Psoas muscle (tissue), 8 donors: ENCODE measurements around the gene FOSL1. TPM values are rescaled to one million over a fixed set of nuclear protein-coding genes. Genes with fewer than 3 reads are reported as not detected.

Source experiments
- ATAC-seq, 4 donors: fragments of 200-7000 bp; cut with Tn5 transposase; one replicate each; pipeline ENCODE4 v1.9.1; 2020; ENCODE audit warnings: moderate library complexity in 3 of 4, mild to moderate bottlenecking in 2 of 4
- DNase-seq, 2 donors: peaks; one replicate each; pipeline ENCODE4 v3.0.0-alpha.2; 2020
- H3K27ac ChIP-seq: fragments of 200-600 bp; one replicate; pipeline ENCODE4 v1.8.0; 2022
- H3K27me3 ChIP-seq, 3 donors: fragments of 200-600 bp in 1 of 3; one replicate each; pipeline versions ENCODE4 v1.6.1 to v1.8.0; 2013 to 2022; ENCODE audit warnings: low read length in 2 of 3, mild to moderate bottlenecking in 2 of 3, moderate library complexity in 1 of 3; ENCODE audit not compliant: insufficient read depth in 3 of 3
- H3K36me3 ChIP-seq, 2 donors: fragments of 200-600 bp in 1 of 2; one replicate each; pipeline versions ENCODE4 v1.6.1 to v1.8.0; 2013 to 2022; ENCODE audit warnings: low read depth in 1 of 2, mild to moderate bottlenecking in 1 of 2, moderate library complexity in 1 of 2; ENCODE audit not compliant: insufficient read depth in 1 of 2
- H3K4me1 ChIP-seq: fragments of 200-600 bp; one replicate; pipeline ENCODE4 v1.8.0; 2022
- H3K4me3 ChIP-seq: fragments of 200-600 bp; one replicate; pipeline ENCODE4 v1.8.0; 2022; ENCODE audit warnings: mild to moderate bottlenecking
- H3K9me3 ChIP-seq: fragments of 200-600 bp; one replicate; pipeline ENCODE4 v1.8.0; 2022
- WGBS, 3 donors: extraction: QIAGEN DNeasy Blood & Tissue Kit; methylation state at CpG; one replicate each; pipeline versions ENCODE4 v1.1.6 to v1.1.7; 2013; 5-methylcytosine and 5-hydroxymethylcytosine counted together
- intact Hi-C, 2 donors: fragments of 100-400 bp; cut with DNase I; formaldehyde crosslinking; loops; one replicate each; pipeline versions ENCODE4 v1.11.0 to v1.14.2; 2022
- polyA plus RNA-seq, 3 donors: library from polyadenylated mRNA; stranded (reverse); fragments of 200-250 nt; gene quantifications; one replicate each; pipeline ENCODE4 v1.2.3, GENCODE V29; 2013
- total RNA-seq, 4 donors: library from RNA; stranded (reverse); fragmentation: NEBNext Ultra II Directional in 2 of 4; extraction: Animal tissue kit (Norgen Biotek cat#: 25700) in 2 of 4; gene quantifications; one replicate each; pipeline versions ENCODE4 v1.2.1 to v1.2.4, GENCODE V29; 2021 to 2023
- TF ChIP-seq, protein P1 (sequence below): fragments of 200-600 bp; IDR thresholded peaks from one replicate; pipeline ENCODE4 v1.8.0; 2022; ENCODE audit warnings: antibody characterized with exemption
- donor health status: healthy with polysubstance abuse.
- donor health status: DM: no; HTN: no; CAD: no; lungs with moderate emphysema.
- donor health status: Bipolar disorder and iron deficiency.
- donor health status: healthy.
- donor health status: DM: yes; HTN: yes; CAD: no.
- donor health status: DM: no; HTN: no; CAD: no.
- donor health status: DM: no; HTN: no; CAD: no.
- donor health status: DM: yes; HTN: yes; CAD: no.

Gene FOSL1
- total and polyA plus RNA-seq, 7 donors, result 0.75 to 257 (median 10.4) TPM

GRCh38 chr11:65844231-65844872 lies 55.8 kb downstream of the FOSL1 start:
- Histone ChIP-seq H3K27ac (no peak overlapping the region), H3K4me1 (no peaks in the 10 kb centered on the region), H3K27me3 (no peaks in the 10 kb centered on the region), H3K9me3 (no peaks in the 10 kb centered on the region), H3K36me3 (no peaks in the 10 kb centered on the region), H3K4me3 (no peak overlapping the region)
- intact Hi-C loops, result no loop called here
- no peak for ATAC-seq
- DNase-seq, result no peak
- TF ChIP-seq, protein P1, sequence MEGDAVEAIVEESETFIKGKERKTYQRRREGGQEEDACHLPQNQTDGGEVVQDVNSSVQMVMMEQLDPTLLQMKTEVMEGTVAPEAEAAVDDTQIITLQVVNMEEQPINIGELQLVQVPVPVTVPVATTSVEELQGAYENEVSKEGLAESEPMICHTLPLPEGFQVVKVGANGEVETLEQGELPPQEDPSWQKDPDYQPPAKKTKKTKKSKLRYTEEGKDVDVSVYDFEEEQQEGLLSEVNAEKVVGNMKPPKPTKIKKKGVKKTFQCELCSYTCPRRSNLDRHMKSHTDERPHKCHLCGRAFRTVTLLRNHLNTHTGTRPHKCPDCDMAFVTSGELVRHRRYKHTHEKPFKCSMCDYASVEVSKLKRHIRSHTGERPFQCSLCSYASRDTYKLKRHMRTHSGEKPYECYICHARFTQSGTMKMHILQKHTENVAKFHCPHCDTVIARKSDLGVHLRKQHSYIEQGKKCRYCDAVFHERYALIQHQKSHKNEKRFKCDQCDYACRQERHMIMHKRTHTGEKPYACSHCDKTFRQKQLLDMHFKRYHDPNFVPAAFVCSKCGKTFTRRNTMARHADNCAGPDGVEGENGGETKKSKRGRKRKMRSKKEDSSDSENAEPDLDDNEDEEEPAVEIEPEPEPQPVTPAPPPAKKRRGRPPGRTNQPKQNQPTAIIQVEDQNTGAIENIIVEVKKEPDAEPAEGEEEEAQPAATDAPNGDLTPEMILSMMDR, result no peak
- WGBS, 3 donors, result 88 to 89% (median 88%) methylated on average over 10 of the region's 10 CpGs

DNA sequence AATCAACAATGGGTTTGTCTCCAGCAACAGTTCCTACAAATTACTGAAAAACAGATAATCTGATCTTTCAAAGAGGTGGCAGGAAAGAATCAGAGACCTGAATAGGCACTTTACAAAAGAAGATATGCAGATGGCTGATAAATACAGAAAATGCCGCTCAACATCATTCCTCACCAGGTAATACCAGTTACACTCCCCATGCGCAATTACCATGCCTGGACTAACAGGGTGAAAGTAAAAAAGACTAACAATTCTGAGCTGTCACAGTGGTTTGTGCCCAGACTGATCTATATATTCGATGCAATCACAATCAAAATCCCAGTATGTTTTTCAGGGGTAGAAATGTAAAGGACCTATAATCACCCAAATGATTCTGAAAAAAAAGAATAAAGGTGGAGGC lies 56.4 kb downstream of the FOSL1 start:
- WGBS, 3 donors, result 94 to 97% (median 96%) methylated on average over 3 of the region's 3 CpGs
- H3K27me3 ChIP-seq, result no peaks in the 10 kb centered on the region
- DNase-seq (no peak), ATAC-seq (no peak)
- no peaks in the 10 kb centered on the region for H3K36me3 ChIP-seq
- TF ChIP-seq, protein P1, result no peak
- no peak overlapping the region for H3K27ac ChIP-seq
- intact Hi-C loops, result no loop called here
- H3K4me1 ChIP-seq, result no peaks in the 10 kb centered on the region
- H3K9me3 ChIP-seq, result no peaks in the 10 kb centered on the region
- no peak overlapping the region for H3K4me3 ChIP-seq

DNA sequence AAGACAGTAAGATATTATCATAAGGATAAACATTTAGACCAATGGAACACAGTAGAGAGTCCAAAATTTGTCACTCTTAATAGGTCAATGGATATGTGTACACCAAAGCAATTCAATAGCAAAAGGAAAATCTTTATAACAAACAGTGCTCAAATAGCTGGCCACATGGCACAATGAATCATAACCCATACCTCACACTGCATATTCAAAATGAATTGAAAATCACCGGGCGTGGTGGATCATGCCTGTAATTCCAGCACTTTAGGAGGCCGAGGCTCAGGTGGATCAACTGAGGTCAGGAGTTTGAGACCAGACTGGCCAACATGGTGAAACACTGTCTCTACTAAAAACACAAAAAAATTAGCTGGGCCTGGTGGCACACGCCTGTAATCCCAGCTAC lies 58.0 kb downstream of the FOSL1 start:
- WGBS, 3 donors, result 92 to 96% (median 94%) methylated on average over 4 of the region's 4 CpGs
- Histone ChIP-seq H3K27me3 (no peaks in the 10 kb centered on the region), H3K4me3 (no peak overlapping the region), H3K36me3 (no peaks in the 10 kb centered on the region), H3K9me3 (no peaks in the 10 kb centered on the region), H3K4me1 (no peaks in the 10 kb centered on the region), H3K27ac (no peak overlapping the region)
- ATAC-seq (no peak), DNase-seq (no peak)
- intact Hi-C loops, result no loop called here
- TF ChIP-seq, protein P1, result no peak

Other genes with a start within 250 kb of the FOSL1 start
- 10 to 100 TPM; 48.7 to 72.6 (median 65.2) TPM for gene RELA, start 237.5 kb downstream of the FOSL1 start, total RNA-seq
- 10 to 100 TPM; 42.1 to 64.9 (median 64.0) TPM for gene RELA, start 237.5 kb downstream of the FOSL1 start, polyA plus RNA-seq
- gene KAT5, start 188.1 kb downstream of the FOSL1 start, total RNA-seq, result 10 to 100 TPM; 34.5 to 56.4 (median 41.8) TPM
- gene KAT5, start 188.1 kb downstream of the FOSL1 start, polyA plus RNA-seq, result 10 to 100 TPM; 36.4 to 67.2 (median 51.2) TPM
- gene RNASEH2C, start 179.6 kb downstream of the FOSL1 start, total RNA-seq, result 10 to 100 TPM; 17.5 to 38.4 (median 28.1) TPM
- gene RNASEH2C, start 179.6 kb downstream of the FOSL1 start, polyA plus RNA-seq, result 10 to 100 TPM; 39.3 to 62.3 (median 47.1) TPM
- gene AP5B1, start 119.4 kb downstream of the FOSL1 start, total RNA-seq, result 10 to 100 TPM in 2 of 4 donors, 1 to 10 TPM in 2; 8.8 to 16.3 (median 12.7) TPM
- gene AP5B1, start 119.4 kb downstream of the FOSL1 start, polyA plus RNA-seq, result 10 to 100 TPM in 1 of 3 donors, 1 to 10 TPM in 2; 6.1 to 20.5 (median 6.4) TPM
- not detected for gene OVOL1, start 113.3 kb downstream of the FOSL1 start, total RNA-seq
- gene OVOL1, start 113.3 kb downstream of the FOSL1 start, polyA plus RNA-seq, result under 1 TPM in 1 of 3 donors, not detected in 2; 0.01 TPM
- gene SNX32, start 66.4 kb downstream of the FOSL1 start, total RNA-seq, result not detected
- gene SNX32, start 66.4 kb downstream of the FOSL1 start, polyA plus RNA-seq, result under 1 TPM in 2 of 3 donors, not detected in 1; 0.05 to 0.20 TPM
- gene CFL1, start 42.2 kb downstream of the FOSL1 start, total RNA-seq, result 100 to 1,000 TPM; 175 to 388 (median 238) TPM
- 100 to 1,000 TPM; 190 to 843 (median 225) TPM for gene CFL1, start 42.2 kb downstream of the FOSL1 start, polyA plus RNA-seq
- gene MUS81, start 40.0 kb downstream of the FOSL1 start, total RNA-seq, result 10 to 100 TPM; 28.0 to 35.6 (median 31.4) TPM
- gene MUS81, start 40.0 kb downstream of the FOSL1 start, polyA plus RNA-seq, result 10 to 100 TPM; 32.5 to 55.3 (median 44.4) TPM
- gene EFEMP2, start 27.6 kb downstream of the FOSL1 start, total RNA-seq, result 10 to 100 TPM; 20.8 to 46.6 (median 31.3) TPM
- 10 to 100 TPM; 14.8 to 20.8 (median 18.5) TPM for gene EFEMP2, start 27.6 kb downstream of the FOSL1 start, polyA plus RNA-seq
- under 1 TPM; 0.22 to 0.64 (median 0.37) TPM for gene CTSW, start 20.6 kb downstream of the FOSL1 start, total RNA-seq
- gene CTSW, start 20.6 kb downstream of the FOSL1 start, polyA plus RNA-seq, result under 1 TPM; 0.08 to 0.91 (median 0.22) TPM
- gene FIBP, start 11.9 kb downstream of the FOSL1 start, total RNA-seq, result 10 to 100 TPM; 27.7 to 42.5 (median 37.0) TPM
- 10 to 100 TPM; 32.2 to 73.9 (median 44.1) TPM for gene FIBP, start 11.9 kb downstream of the FOSL1 start, polyA plus RNA-seq
- 10 to 100 TPM; 16.7 to 39.6 (median 27.8) TPM for gene CCDC85B, start 9.7 kb downstream of the FOSL1 start, total RNA-seq
- 10 to 100 TPM; 24.7 to 35.9 (median 26.5) TPM for gene CCDC85B, start 9.7 kb downstream of the FOSL1 start, polyA plus RNA-seq
- 10 to 100 TPM; 52.8 to 71.9 (median 59.9) TPM for gene C11orf68, start 18.7 kb upstream of the FOSL1 start, total RNA-seq
- 10 to 100 TPM; 60.3 to 98.7 (median 75.0) TPM for gene C11orf68, start 18.7 kb upstream of the FOSL1 start, polyA plus RNA-seq
- gene DRAP1, start 19.0 kb upstream of the FOSL1 start, total RNA-seq, result 100 to 1,000 TPM in 1 of 4 donors, 10 to 100 TPM in 3; 74.5 to 138 (median 91.3) TPM
- 100 to 1,000 TPM; 121 to 217 (median 134) TPM for gene DRAP1, start 19.0 kb upstream of the FOSL1 start, polyA plus RNA-seq
- not detected for gene TSGA10IP, start 45.1 kb upstream of the FOSL1 start, total RNA-seq
- gene TSGA10IP, start 45.1 kb upstream of the FOSL1 start, polyA plus RNA-seq, result not detected
- 10 to 100 TPM; 36.3 to 55.4 (median 49.3) TPM for gene SART1, start 61.3 kb upstream of the FOSL1 start, total RNA-seq
- gene SART1, start 61.3 kb upstream of the FOSL1 start, polyA plus RNA-seq, result 10 to 100 TPM; 40.3 to 58.7 (median 44.7) TPM
- 10 to 100 TPM; 24.8 to 44.5 (median 31.6) TPM for gene EIF1AD, start 101.8 kb upstream of the FOSL1 start, total RNA-seq
- gene EIF1AD, start 101.8 kb upstream of the FOSL1 start, polyA plus RNA-seq, result 10 to 100 TPM; 29.4 to 63.1 (median 54.2) TPM
- gene BANF1, start 102.1 kb upstream of the FOSL1 start, total RNA-seq, result 100 to 1,000 TPM; 298 to 384 (median 336) TPM
- gene BANF1, start 102.1 kb upstream of the FOSL1 start, polyA plus RNA-seq, result 100 to 1,000 TPM; 251 to 355 (median 314) TPM
- gene CST6, start 111.6 kb upstream of the FOSL1 start, total RNA-seq, result under 1 TPM in 3 of 4 donors, not detected in 1; 0.40 to 0.93 (median 0.47) TPM
- gene CST6, start 111.6 kb upstream of the FOSL1 start, polyA plus RNA-seq, result 10 to 100 TPM in 1 of 3 donors, under 1 TPM in 1, not detected in 1; 0.13 to 18.7 TPM
- gene CATSPER1, start 126.1 kb upstream of the FOSL1 start, total RNA-seq, result not detected
- under 1 TPM in 2 of 3 donors, not detected in 1; 0.01 to 0.55 TPM for gene CATSPER1, start 126.1 kb upstream of the FOSL1 start, polyA plus RNA-seq
- under 1 TPM in 1 of 4 donors, not detected in 3; 0.36 TPM for gene GAL3ST3, start 148.8 kb upstream of the FOSL1 start, total RNA-seq
- under 1 TPM in 1 of 3 donors, not detected in 2; 0.03 TPM for gene GAL3ST3, start 148.8 kb upstream of the FOSL1 start, polyA plus RNA-seq
- gene SF3B2, start 152.0 kb upstream of the FOSL1 start, total RNA-seq, result 100 to 1,000 TPM in 1 of 4 donors, 10 to 100 TPM in 3; 62.8 to 114 (median 86.4) TPM
- gene SF3B2, start 152.0 kb upstream of the FOSL1 start, polyA plus RNA-seq, result 100 to 1,000 TPM in 2 of 3 donors, 10 to 100 TPM in 1; 66.2 to 135 (median 114) TPM
- 10 to 100 TPM; 16.3 to 27.8 (median 24.9) TPM for gene PACS1, start 169.9 kb upstream of the FOSL1 start, total RNA-seq
- 10 to 100 TPM in 1 of 3 donors, 1 to 10 TPM in 2; 7.4 to 16.0 (median 9.0) TPM for gene PACS1, start 169.9 kb upstream of the FOSL1 start, polyA plus RNA-seq